PC-9 (cell line): ENCODE measurements around the gene NPTN.

Experiments used
- CTCF ChIP-seq: fragments of 200-600 bp; sonication (generic); conservative IDR thresholded peaks from 2 replicates; pipeline ENCODE4 v1.6.1; 2017; ENCODE audit warnings: mixed run types, antibody characterized with exemption, mild to moderate bottlenecking, moderate library complexity
- EZH2 ChIP-seq: fragments of 200-600 bp; sonication (generic); IDR thresholded peaks from 2 replicates; pipeline ENCODE4 v1.8.0; 2017; ENCODE audit warnings: antibody characterized with exemption, low read depth

GRCh38 chr15:73589766-73590165, 43.4 kb downstream of the NPTN start:
- TF ChIP-seq CTCF = no peak
- TF ChIP-seq EZH2 = no peak
